Measurements from ENCODE around the gene BACH1.
A peak's percentile ranks its signal among the peaks of the same experiment; 100 is the strongest.
"Not testable (repeated sequence)": the region's sequence is repeated elsewhere in the genome, so short reads cannot be mapped to it uniquely, and the experiment has no call there.

Gene BACH1

DNA sequence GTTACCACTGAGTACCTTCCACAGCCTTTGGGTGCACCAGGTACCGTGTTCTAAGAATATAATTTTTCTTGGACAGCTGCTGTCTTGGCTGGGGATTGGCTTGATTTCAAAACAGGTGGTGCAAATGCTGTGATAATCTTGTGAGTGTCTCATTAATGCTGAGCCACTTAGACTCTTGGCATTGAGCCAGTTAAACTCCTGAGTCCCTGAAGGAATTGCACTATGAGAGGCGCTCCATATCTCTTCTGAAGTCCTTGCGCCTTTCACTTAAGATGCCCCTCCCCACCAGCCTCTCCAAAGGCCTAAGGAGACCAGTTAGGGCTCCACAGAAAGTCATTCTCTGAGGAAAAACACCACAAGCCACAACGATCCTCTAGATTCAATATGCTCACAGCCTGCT lies 51.0 kb downstream of the BACH1 start:
- DNase-seq: no peak

DNA sequence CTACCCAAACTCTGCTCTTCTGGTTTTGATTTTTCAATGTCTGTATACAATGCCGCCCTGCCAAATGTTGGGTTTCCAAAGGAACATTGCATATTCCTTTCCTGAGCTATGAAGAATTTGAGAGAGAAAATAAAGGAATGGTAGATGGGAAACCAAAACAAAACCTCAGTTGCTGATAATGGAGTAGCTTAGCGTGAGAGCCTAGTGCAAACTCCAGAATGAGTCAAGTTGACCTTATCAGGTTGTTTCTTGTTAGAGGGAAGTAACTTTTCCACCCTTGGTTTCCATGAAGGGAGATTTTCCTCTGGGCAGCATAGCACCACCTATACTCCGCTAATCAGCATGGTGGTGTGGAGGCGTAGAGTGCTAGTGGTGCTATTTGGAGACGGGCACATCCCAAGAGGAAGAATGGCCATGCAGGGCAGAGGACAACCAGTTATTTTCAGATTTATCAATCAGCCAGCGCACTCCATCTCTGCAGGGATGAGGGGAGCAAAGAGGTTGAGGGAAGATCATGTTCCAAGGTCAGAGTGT lies 51.6 kb downstream of the BACH1 start:
- DNase-seq: no peak

DNA sequence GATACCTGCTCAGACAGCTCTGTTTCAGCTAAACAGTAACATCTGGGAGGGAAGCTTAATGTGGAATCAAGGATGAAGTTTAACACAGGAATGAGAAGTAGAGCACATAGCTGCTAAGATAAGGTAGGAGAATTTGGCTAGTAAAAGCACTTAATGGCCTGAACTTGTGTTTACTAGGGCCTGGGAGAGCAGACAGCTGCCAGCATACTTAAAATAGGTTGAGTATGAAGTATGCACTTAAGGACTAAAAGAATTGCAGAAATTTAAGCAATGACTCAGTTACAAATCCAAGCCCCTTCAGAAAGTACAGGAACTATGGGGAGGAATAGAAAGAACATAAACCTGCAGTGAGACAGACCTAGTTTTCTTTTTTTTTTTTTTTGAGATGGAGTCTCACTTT lies 53.0 kb downstream of the BACH1 start:
- DNase-seq: no peak

DNA sequence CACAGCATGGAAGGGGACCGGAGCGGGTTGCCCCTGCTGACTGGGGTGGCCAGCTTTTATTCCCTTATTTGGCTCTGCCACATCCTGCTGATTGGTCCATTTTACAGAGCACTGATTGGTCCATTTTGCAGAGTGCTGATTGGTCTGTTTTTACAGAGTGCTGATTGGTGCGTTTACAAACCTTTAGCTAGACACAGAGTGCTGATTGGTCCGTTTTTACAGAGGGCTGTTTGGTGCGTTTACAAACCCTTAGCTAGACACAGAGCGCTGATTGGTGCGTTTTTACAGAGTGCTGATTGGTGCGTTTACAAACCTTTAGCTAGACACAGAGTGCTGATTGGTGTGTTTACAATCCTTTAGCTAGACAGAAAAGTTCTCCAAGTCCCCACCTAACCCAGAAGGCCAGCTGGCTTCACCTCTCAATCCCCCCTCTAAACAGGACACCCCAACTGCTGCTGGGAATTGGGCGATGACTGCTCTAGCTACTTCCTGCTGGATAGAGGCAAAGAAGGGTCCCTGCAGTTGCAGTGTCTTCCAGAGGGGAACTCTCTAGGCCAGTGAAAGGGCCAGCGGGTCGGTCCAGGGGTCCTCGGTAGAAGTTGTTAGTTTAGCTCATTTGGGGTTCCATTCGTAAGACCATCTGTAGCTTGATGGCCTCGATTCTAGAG lies 56.5 kb downstream of the BACH1 start:
- not testable (repeated sequence) for DNase-seq

DNA sequence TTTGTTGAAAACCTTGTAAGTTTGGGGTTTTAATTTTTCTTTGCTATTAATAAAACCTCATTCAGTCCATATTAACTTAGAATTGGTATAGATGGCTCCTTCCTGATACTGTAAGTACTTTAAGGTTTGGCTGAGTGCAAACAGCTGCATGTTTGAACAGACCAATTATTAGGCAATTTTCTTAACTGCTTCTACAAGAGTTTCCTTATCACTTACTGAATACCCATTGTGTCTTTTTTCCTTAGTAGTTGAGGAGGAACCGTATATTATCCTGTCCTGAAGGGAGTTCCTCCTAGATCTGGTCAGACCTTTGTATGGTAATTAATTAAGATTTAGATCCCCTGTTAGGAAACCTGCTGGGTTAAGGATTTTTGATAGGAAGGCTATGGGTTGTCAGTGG lies 57.6 kb downstream of the BACH1 start:
- DNase-seq: not testable (repeated sequence)

DNA sequence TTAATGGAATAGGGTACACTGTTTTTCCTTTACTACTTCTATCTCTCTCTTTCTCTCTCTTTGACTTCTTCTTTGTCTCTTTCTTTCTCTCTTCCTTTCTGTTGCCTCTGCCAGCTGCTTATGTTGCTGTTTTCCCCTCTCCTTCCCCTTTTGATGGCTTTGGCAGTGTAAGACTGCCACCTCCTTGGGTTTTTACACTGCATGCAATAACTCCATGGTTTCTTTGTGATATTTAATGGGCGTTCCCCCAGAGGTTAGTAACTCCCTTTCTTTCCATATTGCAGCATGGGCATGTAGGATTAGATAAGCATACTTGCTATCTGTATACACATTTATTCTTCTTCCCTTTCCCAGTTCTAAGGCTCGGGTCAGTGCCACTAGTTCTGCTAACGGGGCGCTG lies 58.1 kb downstream of the BACH1 start:
- not testable (repeated sequence) for DNase-seq

DNA sequence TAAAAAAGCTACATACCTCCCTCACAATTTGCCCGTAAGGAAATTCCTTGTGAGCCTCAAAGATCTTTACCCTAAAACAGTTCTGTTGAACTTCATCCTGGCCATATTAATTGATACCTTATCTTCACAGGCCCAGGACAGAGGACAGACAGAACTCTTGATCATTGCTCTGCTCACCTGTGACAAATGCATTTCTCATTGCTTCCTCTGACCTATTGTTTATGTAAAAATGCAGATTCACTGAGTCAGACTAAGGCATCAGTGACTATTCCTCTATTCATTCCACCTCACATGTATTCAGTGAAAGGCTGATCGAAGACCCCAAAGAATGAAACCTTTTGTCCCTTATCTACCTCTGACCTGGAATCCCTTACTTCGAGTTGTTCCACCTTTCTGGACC lies 61.0 kb downstream of the BACH1 start:
- no peak for DNase-seq

DNA sequence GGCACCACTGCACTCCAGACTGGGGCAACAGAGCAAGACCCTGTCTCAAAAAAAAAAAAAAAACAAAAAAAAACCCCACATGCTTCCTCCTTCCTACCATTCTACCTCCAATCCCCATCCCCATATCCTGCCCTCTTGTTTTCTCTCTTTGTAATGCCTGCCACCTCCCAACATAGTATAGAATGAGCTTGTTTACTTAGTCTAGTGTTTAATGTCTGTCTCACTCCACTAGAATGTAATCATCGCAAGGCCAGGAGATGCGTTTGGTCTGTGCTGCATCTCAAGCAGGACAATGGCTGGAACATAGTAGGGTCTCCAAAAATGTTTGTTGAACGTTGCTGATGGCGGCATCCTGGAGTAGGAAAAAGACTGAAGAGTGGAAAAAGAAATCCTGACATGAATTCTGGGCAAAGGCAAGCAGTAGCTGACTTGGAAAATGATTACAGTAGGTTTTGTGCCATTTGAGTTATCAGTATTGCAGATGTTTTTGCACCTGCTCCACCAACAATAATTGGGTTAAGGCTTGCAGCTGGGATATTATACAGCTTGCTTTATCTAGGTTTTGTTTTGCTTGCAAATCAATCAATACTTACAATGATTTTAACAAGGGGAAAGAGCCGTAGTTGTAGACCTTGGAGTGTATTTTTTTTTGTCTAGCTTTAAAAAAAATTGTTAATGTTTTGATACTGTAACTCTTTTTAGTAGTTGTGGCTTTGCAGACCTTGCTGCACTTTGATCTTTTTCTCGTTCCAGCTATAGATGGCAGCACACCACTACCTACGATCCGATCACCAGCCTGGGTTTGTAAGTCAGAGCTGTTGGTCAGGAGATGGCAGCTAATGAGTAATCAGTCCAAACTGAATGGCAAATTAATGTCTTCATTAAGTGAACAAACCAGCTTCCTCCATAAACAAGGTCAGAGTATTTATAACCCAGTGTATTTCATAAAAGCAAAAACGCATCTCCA lies 62.4 kb downstream of the BACH1 start:
- DNase-seq: no peak

DNA sequence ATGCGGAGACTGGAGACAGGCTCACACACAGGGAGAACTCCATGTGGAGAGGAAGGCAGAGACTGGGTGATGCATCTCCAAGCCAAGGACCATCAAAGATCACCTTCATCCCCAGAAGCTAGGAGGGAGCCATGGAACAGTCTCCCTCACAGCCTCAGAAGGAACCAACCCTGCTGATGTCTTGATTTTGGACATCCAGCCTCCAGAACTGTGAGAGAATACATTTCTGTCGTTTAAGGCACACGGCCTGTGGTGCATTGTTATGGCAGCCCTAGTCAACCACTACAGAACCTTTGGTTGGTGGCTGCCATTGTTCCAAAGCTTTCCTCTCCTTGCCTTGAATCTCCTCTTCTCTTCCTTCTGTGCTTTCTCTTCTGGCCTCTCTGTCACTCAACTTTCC lies 64.0 kb downstream of the BACH1 start:
- no peak for DNase-seq

DNA sequence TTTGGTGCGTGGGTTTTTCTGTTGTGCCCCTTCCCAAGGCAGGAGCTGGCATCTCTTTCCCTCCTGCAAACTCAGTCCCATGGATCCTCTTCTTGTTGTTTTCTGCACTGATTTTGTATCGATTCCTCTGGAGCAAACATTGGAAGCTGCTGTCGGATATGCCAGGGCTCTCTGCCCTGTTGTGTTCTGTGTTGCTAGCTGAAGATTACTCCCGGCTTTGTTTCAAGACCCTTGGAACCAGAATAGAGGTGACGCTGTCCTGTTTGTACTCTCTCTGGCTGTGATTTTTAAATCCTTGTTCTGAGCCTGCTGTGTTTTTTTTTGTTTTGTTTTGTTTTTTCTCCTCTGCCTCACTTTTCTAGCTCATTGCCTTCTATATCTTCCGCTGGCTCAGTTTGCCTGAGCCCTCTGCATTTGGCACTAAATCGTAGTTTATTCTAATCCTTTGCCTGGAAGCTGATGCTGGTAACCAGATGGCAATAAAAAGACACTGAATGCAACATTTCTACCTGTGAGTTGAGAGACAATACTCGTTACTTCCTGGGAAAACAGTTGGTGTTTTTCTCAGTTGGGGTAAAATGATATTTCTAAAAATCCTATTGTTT lies 67.0 kb downstream of the BACH1 start:
- DNase-seq: no peak

DNA sequence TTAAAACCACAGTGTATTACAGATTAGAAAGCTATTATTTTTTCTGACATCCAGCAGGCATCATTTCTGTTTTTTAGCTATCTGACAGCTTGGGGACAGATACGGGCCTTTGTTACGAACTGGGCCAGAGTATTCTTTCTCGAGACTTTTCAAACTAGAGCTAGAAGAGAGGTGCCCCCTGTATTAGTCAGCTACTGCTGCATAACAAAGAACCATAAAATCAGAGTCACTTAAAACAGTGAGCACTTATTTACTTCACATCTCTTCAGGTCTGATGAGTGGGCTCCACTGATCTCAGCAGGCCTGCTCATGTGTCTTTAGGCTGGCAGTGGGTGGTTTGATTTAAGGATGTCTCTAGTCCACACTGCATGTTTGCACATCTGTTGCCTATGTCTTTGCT lies 67.8 kb downstream of the BACH1 start:
- DNase-seq: no peak

DNA sequence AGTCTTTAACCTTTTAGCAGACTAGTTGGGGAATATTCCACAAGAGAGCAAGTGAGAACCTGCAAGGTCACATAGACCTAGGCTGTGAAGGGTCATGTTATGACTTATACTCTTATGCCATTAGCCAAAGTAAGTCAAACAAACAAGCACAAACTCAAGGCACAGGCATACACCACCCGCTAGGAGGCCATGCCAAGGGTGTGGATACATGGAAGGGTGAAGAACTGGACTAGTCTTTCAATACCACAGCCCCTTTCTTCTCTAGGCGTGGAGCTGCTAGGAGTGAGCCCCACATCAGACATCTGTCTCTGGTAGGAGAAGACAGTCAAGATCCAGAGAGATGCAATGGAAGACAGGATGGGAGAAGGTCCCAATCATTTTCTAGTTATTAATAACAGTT lies 68.6 kb downstream of the BACH1 start:
- no peak for DNase-seq

DNA sequence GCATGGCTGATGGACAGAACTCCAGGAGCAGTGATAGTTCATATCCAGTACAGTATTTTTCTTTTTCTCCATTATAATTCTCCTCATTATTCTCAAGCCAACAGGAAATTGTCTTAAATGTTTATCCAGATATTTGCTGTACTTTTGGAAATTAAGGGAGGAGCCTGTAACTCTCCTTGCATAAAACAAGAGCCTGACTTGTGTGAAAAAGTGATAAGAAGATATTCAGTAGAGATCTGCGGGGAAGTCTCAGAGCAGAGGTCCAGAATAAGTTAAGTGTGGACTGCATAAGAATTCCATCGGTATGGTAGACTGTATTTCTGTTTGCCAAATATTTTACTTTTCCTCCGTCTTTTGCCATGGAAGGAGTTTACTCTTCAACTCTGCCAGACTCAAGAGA lies 70.2 kb downstream of the BACH1 start:
- no peak for DNase-seq

DNA sequence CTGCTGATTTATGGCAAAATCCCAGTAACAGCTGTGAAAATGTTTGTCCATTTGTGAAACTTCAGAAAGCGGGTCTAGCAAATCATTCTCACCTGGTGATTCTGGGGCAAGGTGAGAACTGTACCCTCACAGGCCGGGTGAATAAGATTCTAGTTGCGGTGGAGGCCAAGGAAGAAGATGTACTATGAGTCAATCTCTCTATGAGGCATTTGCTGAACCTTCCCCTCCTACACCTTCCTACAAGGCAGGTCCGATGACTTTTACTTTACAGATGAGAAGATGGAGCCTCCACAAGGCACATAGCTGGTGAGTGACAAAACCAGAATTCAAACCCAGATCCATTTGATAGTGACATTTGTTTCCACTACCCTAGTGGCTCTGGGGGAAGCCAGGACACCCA lies 72.7 kb downstream of the BACH1 start:
- DNase-seq: no peak

DNA sequence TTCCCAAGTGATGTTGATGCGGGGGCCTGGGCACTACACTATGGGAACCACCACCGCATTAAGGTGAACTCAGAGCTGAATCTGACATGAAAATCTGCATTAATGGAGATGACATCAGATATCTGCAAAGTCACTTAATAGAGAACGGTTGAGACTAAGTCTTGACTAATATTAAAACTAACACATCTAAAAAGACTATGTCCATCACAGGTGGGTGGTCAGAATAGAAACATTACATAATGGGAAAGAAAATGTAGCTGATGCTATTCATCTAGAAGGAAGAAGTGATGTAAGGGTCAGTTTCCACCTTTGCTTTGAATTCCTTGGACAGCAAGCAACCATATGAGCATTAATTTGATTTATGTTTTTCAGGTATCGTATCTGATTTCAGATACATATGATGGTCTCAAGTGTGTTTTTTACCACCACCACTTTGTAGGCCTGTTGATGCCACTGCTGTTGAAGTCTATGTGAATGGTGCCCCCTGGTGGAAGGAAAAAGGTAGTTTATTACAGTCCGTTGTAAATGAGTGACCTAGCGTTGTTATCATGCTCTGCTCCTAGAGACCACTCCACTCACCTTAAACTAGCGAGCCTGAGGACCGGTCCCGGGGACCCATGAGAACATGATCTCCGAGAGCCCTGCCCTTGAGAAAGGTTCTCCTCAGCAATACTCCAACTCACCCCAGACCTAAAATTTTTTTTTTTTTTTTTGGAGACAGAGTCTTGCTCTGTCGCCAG lies 73.5 kb downstream of the BACH1 start:
- DNase-seq: peak; percentile 50

DNA sequence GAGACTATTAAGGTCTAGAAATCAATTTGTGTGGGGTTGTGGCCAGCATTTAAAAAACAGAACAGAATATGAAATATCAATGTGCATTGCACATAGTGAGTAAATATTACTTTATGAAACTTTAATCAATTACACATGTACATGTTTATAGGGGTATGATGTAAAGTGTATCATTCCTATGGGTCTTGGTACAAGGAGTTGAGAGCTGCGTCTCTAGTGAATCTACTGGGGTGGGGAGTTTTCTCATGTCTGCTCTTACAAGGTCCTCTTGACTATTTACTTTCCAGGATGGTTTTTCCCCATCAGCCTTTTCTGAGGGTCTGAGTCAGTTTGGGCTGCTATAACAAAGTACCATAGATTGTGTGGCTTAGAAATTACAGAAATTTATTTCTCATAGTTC lies 75.8 kb downstream of the BACH1 start:
- no peak for DNase-seq

DNA sequence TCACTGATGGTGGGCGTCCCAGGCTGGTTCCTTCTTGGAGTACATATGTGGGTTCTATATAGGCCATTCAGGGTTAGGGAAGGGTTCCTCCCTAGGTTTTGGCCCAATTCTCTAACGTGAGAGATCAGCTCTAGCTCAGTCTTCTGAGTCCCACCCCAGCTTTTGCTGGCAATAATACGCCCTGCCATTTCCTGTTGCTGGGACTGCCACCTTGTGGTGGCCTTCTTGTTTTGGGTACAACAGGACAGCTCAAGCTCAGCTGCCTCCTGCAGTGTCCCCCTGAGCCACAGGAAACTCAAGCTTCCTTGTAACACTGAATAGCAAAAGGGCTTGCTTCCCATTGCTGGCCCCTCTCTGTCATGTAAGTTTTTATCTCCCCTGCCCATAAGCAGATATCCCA lies 77.8 kb downstream of the BACH1 start:
- no peak for DNase-seq

DNA sequence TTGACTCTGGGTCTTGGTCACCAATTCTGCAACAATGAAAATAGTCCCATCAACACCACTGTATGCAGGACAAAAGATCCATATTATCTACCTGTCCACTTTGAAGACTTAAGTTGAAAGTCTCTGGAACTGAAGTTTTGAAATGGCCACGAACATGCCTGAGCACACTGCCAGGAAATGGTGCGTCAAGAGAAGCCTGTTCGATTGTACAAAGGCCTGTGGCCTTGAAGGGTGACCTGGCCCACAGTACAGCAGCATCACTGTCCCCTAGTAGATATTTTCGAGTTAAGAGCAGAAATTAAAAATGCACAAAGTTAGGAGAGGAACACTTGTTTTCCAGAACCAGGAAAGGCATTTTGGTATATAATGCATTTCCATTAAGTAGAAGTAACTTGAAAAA lies 78.5 kb downstream of the BACH1 start:
- no peak for DNase-seq

DNA sequence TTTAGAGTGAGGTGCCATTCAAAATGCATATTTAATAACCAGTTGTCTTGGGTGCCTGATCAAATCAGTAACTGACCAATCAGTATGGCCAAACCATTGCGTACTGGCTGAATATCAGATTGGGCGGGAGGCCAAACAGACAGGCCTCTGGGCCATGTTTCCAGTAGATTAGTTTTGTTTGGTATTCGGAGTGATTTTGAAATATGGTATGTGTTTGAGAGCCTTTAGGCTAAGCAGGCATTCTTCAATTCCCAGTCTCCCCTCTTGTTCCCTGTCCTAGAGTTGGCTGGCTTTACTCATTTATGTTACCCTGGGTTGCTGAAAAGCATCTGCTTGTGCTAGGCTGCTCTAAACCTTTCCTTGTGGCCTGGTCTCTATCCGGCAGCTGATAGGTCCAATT lies 80.1 kb downstream of the BACH1 start:
- DNase-seq: no peak

DNA sequence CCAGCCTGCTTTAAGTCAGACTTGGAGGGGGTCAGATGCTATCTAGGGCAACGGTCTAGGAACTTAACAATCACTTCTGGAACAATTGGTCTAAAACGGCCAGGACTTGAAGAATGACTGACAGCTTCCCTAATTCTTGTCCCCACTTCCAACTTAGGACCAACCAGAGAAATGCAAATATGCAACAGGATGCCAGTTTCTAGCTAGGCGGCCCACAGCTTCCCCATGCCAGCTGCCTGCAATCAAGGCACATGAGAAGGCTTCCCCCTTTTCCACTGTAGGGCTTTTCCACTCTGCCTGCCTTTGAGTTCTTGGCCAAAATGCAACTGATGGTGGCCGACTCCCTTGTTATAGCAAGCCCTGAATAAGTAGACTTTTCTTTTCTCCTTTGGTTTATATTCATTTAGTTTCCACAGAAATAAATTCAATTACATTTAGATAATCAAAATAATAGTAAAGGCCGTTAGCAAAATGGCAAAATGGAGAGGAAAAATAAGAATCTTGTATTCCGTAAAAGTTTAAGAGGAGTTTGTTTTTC lies 80.9 kb downstream of the BACH1 start:
- no peak for DNase-seq

DNA sequence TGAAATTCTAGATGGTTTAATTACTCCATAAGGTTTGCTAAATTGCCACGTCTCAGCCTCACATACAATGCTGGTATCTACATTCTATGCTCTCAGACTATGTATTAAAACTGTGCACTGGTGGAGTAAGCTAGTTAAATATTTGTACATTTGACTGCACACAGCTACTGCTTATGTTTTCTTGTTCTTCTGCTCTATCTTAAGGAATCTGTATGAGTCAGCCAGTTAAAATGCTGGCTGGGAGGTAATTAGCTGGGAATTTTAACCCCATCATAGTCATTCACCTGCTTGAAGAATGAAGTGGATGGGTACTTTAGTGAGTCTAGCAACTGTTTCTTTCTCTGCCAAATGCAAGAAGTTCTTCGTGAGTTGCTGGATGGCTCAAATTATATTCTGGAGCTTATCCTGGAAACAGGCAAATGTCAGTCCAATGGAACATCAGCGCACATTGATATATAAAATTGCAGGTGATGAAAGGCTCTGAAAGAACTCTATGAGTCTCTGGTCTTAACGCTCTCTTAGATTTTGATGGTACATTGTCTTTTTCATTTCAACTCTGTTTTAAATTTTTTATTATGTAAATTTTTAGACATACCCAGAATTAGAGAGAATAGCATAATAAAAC lies 83.4 kb downstream of the BACH1 start:
- no peak for DNase-seq

DNA sequence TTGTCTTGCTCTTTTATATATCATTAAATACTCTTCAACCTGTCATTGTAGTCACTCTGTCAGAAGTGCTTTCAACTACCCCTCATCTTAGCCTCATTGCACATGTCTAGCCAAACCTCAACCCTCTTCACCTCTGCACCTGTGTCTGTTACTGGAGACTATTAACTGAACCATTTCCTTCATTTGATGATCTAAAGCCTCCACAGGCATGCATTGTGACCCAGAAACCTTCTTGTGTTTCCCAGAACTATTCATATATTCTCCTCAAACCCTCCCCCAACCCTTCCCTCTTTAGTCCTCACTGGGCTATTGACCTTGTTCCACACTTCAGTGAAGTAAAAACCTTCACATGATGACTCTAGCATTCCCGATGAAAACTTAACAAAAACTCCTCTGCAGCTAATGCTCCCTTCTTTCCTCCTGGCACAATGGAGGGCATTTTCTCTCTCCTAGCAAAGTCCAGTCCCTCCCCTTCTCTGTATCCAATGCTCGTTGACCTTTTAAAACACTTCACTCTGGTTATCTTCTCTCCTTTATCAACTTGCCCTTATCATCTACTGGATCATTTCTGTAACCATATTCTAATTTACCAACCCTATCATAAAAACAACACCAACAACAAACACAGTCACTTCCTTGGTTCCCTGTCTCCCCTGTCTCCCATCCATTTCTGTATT lies 86.1 kb downstream of the BACH1 start:
- no peak for DNase-seq

Measured in KG1 (cell line).